ENCODE results near the gene FAM185A. TPM values are rescaled to one million over a fixed set of nuclear protein-coding genes. Genes with fewer than 3 reads are reported as not detected.
"Not testable (repeated sequence)": the region's sequence is repeated elsewhere in the genome, so short reads cannot be mapped to it uniquely, and the experiment has no call there.

FAM185A gene
- total RNA-seq, 4 donors from 2014 or later = 8.9 to 36.3 (median 13.0) TPM

- H3K9me3 ChIP-seq, H3K4me1 ChIP-seq, H3K27ac ChIP-seq, ATAC-seq, H3K4me3 ChIP-seq, H3K27me3 ChIP-seq: not testable (repeated sequence)
- WGBS, 2 donors (ENCODE audit: low coverage in 1 of 2) = 85 to 100% methylated on average over 2 to 3 of the region's 4 CpGs
- peaks cover 0 to 15% of the 10 kb centered on the region in 2 donors for H3K36me3 ChIP-seq
Measured at GRCh38 chr7:102790364-102791100, 41.7 kb downstream of the FAM185A start.

DNA sequence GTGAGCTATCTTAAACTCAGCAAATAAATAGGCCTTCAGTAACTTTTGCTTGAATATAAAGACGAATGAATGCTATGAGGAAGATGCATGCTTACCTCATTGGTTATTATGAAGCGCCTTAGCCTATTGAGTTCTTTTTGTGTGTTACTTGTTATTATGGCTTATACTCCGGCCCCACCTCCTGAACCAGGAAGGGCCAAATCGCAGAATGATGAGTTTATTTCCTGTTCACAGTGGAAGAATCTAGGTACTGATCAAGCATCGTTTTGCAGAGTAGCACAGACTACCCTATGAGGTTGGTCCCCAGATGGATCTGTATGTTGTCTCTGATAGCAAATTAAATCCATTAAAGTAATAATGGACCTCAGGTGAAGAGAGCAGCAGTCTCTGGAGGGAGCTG lies 42.6 kb downstream of the FAM185A start:
- H3K27me3 ChIP-seq, ATAC-seq, H3K4me1 ChIP-seq, H3K27ac ChIP-seq, H3K9me3 ChIP-seq, H3K4me3 ChIP-seq: not testable (repeated sequence)
- H3K36me3 ChIP-seq = peaks cover 0 to 15% of the 10 kb centered on the region in 2 donors
- 71 to 80% methylated on average over 4 of the region's 5 CpGs for WGBS, 2 donors (ENCODE audit: low coverage in 1 of 2)

GRCh38 chr7:102791831-102792230 lies 43.0 kb downstream of the FAM185A start:
- H3K27me3 ChIP-seq, H3K4me1 ChIP-seq, H3K4me3 ChIP-seq, H3K27ac ChIP-seq, H3K9me3 ChIP-seq, ATAC-seq: not testable (repeated sequence)
- H3K36me3 ChIP-seq = peaks cover 0 to 15% of the 10 kb centered on the region in 2 donors

DNA sequence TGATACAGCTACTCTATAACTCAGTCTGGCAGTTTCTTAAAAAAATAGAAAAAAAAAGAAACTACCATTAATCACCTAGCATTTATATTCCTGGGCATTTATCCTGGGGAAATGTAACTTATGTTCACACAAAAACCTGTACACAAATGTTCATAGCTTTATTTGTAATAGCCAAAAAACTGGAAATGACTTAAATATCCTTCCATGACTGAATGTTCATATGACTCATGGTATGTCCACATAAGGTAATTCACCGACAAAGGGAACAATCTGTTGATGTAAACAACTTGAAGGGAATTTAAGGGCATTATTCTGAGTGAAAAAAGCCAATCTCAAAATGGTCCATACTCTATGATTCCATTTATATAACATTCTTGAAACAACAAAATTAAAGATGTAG lies 45.8 kb downstream of the FAM185A start:
- not testable (repeated sequence) for H3K27ac ChIP-seq, ATAC-seq, H3K27me3 ChIP-seq, H3K9me3 ChIP-seq, H3K36me3 ChIP-seq, H3K4me1 ChIP-seq, H3K4me3 ChIP-seq
- WGBS, 2 donors (ENCODE audit: low coverage in 1 of 2) = 18 to 71% methylated on average over 1 of the region's 1 CpG

GRCh38 chr7:102795987-102796595 lies 47.3 kb downstream of the FAM185A start:
- not testable (repeated sequence) for H3K27ac ChIP-seq, ATAC-seq, H3K4me3 ChIP-seq, H3K9me3 ChIP-seq, H3K36me3 ChIP-seq, H3K27me3 ChIP-seq, H3K4me1 ChIP-seq
- 80% methylated on average over 1 of the region's 6 CpGs; no CpG with 5 or more reads in 1 of the 2 donors for WGBS, 2 donors (ENCODE audit: low coverage in 1 of 2)

DNA sequence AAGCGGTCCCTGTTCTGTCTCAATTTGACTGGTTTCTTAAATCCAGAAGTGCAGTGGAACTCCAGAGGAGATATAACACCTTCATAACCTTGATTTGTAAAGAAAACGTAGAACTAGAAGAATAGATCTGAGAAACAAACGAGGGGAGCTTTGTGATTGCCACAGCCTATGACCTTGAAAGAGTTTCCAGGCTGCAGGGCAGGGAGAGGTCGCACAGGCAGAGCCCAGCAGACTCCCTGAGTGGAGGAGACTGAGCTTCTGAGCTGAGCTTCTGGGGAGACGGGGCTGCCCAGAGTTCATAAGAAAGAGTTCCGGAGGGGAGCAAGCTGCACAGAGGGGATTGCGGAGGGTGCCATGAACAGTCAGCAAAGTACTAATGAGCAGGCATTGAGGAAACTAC lies 57.8 kb downstream of the FAM185A start:
- Histone ChIP-seq H3K27ac (no peak overlapping the region), H3K4me1 (peaks cover 0 to 13% (median 0%) of the 10 kb centered on the region in 3 donors)
- no peak for TF ChIP-seq POLR2AphosphoS5 (IDR thresholded peaks at IDR 0.05)
- TF ChIP-seq EP300 (IDR thresholded peaks at IDR 0.05) = no peak
- no peak for TF ChIP-seq POLR2A (IDR thresholded peaks at IDR 0.05)
- TF ChIP-seq, protein P1, sequence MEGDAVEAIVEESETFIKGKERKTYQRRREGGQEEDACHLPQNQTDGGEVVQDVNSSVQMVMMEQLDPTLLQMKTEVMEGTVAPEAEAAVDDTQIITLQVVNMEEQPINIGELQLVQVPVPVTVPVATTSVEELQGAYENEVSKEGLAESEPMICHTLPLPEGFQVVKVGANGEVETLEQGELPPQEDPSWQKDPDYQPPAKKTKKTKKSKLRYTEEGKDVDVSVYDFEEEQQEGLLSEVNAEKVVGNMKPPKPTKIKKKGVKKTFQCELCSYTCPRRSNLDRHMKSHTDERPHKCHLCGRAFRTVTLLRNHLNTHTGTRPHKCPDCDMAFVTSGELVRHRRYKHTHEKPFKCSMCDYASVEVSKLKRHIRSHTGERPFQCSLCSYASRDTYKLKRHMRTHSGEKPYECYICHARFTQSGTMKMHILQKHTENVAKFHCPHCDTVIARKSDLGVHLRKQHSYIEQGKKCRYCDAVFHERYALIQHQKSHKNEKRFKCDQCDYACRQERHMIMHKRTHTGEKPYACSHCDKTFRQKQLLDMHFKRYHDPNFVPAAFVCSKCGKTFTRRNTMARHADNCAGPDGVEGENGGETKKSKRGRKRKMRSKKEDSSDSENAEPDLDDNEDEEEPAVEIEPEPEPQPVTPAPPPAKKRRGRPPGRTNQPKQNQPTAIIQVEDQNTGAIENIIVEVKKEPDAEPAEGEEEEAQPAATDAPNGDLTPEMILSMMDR (IDR thresholded peaks at IDR 0.05) = no peak

DNA sequence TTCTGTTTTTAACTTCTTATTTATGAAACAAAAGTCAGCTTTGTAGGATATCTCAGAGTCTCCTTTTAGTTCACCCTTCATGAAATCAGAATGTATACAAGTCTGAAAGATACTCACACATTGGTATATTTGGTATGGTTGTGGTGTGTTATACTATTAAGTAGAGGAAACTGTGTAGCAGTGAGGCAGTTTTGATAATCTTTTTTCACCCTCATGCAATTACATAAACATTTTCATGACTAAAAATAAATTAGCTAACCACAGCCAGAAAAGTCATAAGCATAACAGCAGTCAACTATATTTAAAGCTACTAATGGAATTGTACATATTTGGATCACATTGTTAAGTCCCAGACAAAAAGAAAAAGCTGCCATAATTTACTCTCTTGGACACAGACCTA lies 62.1 kb downstream of the FAM185A start:
- Histone ChIP-seq H3K4me1 (peaks cover 0 to 27% (median 0%) of the 10 kb centered on the region in 3 donors), H3K27me3 (no peaks in the 10 kb centered on the region), H3K36me3 (peaks cover 0 to 13% of the 10 kb centered on the region in 2 donors), H3K4me3 (no peak overlapping the region), H3K9me3 (no peaks in the 10 kb centered on the region), H3K27ac (peak overlapping the region in 2 of 4 donors; percentile 9 to 41)
- ATAC-seq = no peak
- TF ChIP-seq POLR2AphosphoS5 (IDR thresholded peaks at IDR 0.05) (no peak), EP300 (IDR thresholded peaks at IDR 0.05) (no peak), POLR2A (IDR thresholded peaks at IDR 0.05) (no peak)
- TF ChIP-seq, protein P1 (IDR thresholded peaks at IDR 0.05) = no peak

More for the DNA sequence above, 57.8 kb downstream of the FAM185A start:
- Histone ChIP-seq H3K9me3 (no peaks in the 10 kb centered on the region), H3K27me3 (no peaks in the 10 kb centered on the region), H3K4me3 (no peak overlapping the region), H3K36me3 (peaks cover 0 to 9% of the 10 kb centered on the region in 2 donors)
- no peak for ATAC-seq
- 93% methylated on average over 7 of the region's 7 CpGs; no CpG with 5 or more reads in 1 of the 2 donors for WGBS, 2 donors (ENCODE audit: low coverage in 1 of 2)
